IPS DF 6.9 (cell line): ENCODE measurements around the gene IMMP2L.

Experiments
- DNase-seq: peaks from one replicate; pipeline ENCODE4 v3.0.0-alpha.2; 2013; ENCODE audit warnings: low read depth, low spot score
- H3K27ac ChIP-seq: one replicate; pipeline ENCODE4 v1.5.1; 2013; ENCODE audit warnings: low read length, control low read depth
- H3K27me3 ChIP-seq: 2 replicates; pipeline ENCODE4 v1.6.1; 2013; ENCODE audit warnings: mild to moderate bottlenecking, low read length; ENCODE audit not compliant: control insufficient read depth, insufficient read depth
- H3K36me3 ChIP-seq: 2 replicates; pipeline ENCODE4 v1.6.1; 2013; ENCODE audit warnings: low read length; ENCODE audit not compliant: control insufficient read depth, insufficient read depth
- H3K4me1 ChIP-seq: 2 replicates; pipeline ENCODE4 v1.6.1; 2013; ENCODE audit warnings: low read length; ENCODE audit not compliant: control insufficient read depth, insufficient read depth
- H3K4me3 ChIP-seq: 2 replicates; pipeline ENCODE4 v1.5.1; 2013; ENCODE audit warnings: mild to moderate bottlenecking, low read length
- H3K9me3 ChIP-seq: 2 replicates; pipeline ENCODE4 v1.6.1; 2013; ENCODE audit warnings: low read length, inconsistent platforms; ENCODE audit not compliant: control insufficient read depth, insufficient read depth
- WGBS: extraction: QIAGEN DNeasy Blood & Tissue Kit; methylation state at CpG from one replicate; pipeline ENCODE4 v1.1.7; 2013; ENCODE audit warnings: mixed read lengths, missing lambda C conversion rate; ENCODE audit not compliant: insufficient read length, insufficient coverage; 5-methylcytosine and 5-hydroxymethylcytosine counted together

The IMMP2L gene

DNA sequence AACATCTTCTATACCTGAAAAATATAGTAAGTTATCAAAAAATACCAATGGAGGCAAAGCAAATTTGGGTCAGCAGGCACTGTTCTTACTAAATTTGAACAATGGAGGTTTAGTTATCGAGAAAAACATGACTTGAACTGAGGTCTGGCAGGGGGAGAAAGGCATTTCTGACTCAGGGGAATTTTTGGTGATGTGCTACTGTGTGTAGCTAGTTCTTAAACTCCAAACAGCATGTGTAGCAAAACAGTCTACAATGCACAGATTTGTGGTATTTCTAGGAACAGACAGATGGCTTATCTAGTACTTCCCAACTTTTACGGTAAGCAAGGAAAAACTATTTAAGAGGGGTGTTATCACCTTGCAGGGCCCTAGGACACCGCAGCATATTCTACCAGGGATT, 783.0 kb downstream of the IMMP2L start:
- WGBS, result no CpG with 5 or more reads among the region's 3 CpGs
- no peak for DNase-seq
- no peaks in the 10 kb centered on the region for H3K27me3 ChIP-seq

DNA sequence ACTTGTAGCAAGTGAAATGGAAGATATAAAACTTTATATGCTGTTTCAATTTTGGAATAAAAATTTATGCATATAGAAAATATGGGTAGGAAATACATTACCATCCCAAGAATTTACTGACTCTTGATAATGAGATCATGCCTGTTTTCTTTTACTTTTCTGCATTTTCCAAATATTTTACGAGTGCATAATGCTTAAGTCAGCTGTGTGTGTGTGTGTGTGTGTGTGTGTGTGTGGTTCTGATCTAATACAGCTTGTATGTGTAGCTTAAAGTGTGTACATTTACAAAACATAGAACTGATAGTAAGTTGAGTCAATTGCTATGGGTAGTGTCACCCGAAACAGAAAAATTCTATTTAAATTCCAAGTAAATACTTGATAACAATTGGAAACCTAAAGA, 787.2 kb downstream of the IMMP2L start:
- H3K27me3 ChIP-seq, result no peaks in the 10 kb centered on the region
- H3K36me3 ChIP-seq, result no peaks in the 10 kb centered on the region
- no peak for DNase-seq
- no peak overlapping the region for H3K4me3 ChIP-seq
- no CpG with 5 or more reads among the region's 2 CpGs for WGBS
- no peaks in the 10 kb centered on the region for H3K9me3 ChIP-seq
- no peaks in the 10 kb centered on the region for H3K4me1 ChIP-seq
- H3K27ac ChIP-seq, result no peak overlapping the region

More for the DNA sequence above, 783.0 kb downstream of the IMMP2L start:
- Histone ChIP-seq H3K4me3 (no peak overlapping the region), H3K36me3 (no peaks in the 10 kb centered on the region), H3K27ac (no peak overlapping the region), H3K4me1 (no peaks in the 10 kb centered on the region), H3K9me3 (no peaks in the 10 kb centered on the region)

GRCh38 chr7:110774071-110774470, 788.2 kb downstream of the IMMP2L start:
- Histone ChIP-seq H3K27me3 (no peaks in the 10 kb centered on the region), H3K4me3 (no peak overlapping the region), H3K9me3 (no peaks in the 10 kb centered on the region), H3K4me1 (no peaks in the 10 kb centered on the region), H3K36me3 (no peaks in the 10 kb centered on the region), H3K27ac (no peak overlapping the region)
- DNase-seq, result no peak
- WGBS, result no CpG with 5 or more reads among the region's 1 CpG

DNA sequence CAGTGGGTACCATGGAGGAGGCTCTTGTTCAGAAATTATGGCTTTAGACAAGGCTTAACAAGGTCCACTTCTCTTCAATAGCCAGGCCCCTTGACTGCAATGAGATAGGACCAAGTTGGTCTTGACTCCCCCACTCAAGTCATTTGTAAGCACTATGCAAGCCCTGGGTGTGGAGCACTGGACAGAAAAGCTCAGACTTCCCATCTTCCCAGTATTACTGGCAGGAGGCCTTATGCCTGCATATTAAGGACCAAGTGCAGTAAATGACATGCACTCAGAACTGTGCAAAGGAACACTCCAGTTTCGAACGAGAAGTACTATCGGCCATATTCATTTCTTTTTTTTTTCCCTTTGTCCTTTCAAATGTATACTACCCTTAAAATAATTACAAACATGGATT, 789.7 kb downstream of the IMMP2L start:
- H3K27me3 ChIP-seq, result no peaks in the 10 kb centered on the region
- no peaks in the 10 kb centered on the region for H3K36me3 ChIP-seq
- WGBS, result no CpG with 5 or more reads among the region's 3 CpGs

DNA sequence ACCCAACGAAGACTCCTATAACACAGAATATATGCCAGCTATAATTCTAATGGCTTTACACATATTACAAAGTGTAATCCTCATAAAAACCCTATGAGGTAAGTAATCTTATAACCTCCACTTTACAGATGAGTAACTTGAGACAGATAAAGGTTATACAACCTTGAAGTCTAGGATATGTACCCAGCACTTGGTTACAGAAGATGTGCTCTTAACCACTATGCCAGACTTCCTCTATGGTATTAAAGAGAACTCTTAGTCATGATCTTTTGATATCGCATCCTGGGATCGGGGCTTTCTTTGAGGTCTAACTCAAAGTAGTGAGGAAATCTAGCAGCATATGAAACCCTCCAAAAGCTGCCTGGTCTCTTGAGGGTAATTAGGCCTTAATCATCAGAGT, 790.6 kb downstream of the IMMP2L start:
- H3K4me3 ChIP-seq, result no peak overlapping the region
- DNase-seq, result no peak
- no peaks in the 10 kb centered on the region for H3K9me3 ChIP-seq
- no peaks in the 10 kb centered on the region for H3K27me3 ChIP-seq
- no peak overlapping the region for H3K27ac ChIP-seq
- 100% methylated on average over 1 of the region's 3 CpGs for WGBS
- H3K4me1 ChIP-seq, result no peaks in the 10 kb centered on the region
- H3K36me3 ChIP-seq, result no peaks in the 10 kb centered on the region

More for the DNA sequence above, 789.7 kb downstream of the IMMP2L start:
- Histone ChIP-seq H3K27ac (no peak overlapping the region), H3K4me3 (no peak overlapping the region), H3K4me1 (no peaks in the 10 kb centered on the region), H3K9me3 (no peaks in the 10 kb centered on the region)
- no peak for DNase-seq

DNA sequence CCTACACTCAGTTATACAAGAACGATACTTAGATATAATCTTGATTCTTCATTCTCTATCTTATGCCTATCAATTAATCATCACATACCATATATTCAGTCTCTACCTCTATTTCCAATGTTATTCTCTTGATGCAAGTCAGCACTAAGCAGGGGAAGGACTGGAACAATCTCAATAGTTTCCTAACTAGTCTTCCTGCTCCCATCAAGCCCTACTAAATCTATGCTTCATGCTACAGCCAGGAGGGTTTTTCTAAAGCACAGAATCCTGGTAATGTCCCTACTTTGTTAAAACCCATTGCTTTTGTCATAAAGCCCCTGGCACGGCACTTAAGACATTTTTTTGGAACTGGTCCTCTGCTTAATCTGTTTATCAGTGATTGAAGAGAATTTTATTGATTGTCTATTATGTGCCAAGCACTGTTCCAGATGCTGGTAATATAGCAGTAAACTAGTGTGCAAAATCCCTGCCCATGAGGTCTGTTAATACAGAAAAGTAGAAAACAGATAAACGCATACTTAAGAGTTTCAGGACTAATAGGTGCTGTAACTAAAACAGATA, 794.7 kb downstream of the IMMP2L start:
- 100% methylated on average over 1 of the region's 3 CpGs for WGBS
- no peak overlapping the region for H3K4me3 ChIP-seq
- no peaks in the 10 kb centered on the region for H3K9me3 ChIP-seq
- no peaks in the 10 kb centered on the region for H3K36me3 ChIP-seq
- no peak overlapping the region for H3K27ac ChIP-seq
- H3K4me1 ChIP-seq, result no peaks in the 10 kb centered on the region
- no peak for DNase-seq
- H3K27me3 ChIP-seq, result no peaks in the 10 kb centered on the region

DNA sequence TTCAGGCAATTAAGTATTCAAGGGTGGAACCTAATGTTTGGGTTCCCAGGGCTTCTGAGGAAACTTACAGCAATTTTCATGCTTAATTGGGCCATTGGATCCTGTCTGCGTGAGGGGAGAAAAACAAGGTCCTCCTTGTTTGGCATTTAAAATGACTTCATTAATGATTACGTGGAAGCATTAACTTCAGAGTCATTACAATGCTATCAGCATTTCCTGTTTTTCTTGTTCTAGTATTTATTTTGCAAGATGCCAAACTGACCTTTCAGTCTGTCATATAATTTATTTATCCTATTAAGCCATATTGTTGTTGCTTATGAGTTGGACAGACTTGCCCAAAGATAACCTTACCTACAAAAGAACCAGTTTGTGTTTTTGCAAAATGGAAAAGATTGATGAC, 795.4 kb downstream of the IMMP2L start:
- no peaks in the 10 kb centered on the region for H3K4me1 ChIP-seq
- H3K27me3 ChIP-seq, result no peaks in the 10 kb centered on the region
- no peak overlapping the region for H3K27ac ChIP-seq
- no peak for DNase-seq
- H3K4me3 ChIP-seq, result no peak overlapping the region
- no peaks in the 10 kb centered on the region for H3K9me3 ChIP-seq
- WGBS, result no CpG with 5 or more reads among the region's 2 CpGs
- H3K36me3 ChIP-seq, result no peaks in the 10 kb centered on the region

- Histone ChIP-seq H3K36me3 (no peaks in the 10 kb centered on the region), H3K27ac (no peak overlapping the region), H3K4me1 (no peaks in the 10 kb centered on the region), H3K27me3 (no peaks in the 10 kb centered on the region), H3K9me3 (no peaks in the 10 kb centered on the region), H3K4me3 (no peak overlapping the region)
- no CpG with 5 or more reads among the region's 3 CpGs for whole genome bisulfite sequencing
- DNase-seq, result no peak
Measured at GRCh38 chr7:110764852-110765251, 797.4 kb downstream of the IMMP2L start.

- WGBS, result no CpG with 5 or more reads among the region's 2 CpGs
- DNase-seq, result no peak
- Histone ChIP-seq H3K27me3 (no peaks in the 10 kb centered on the region), H3K36me3 (no peaks in the 10 kb centered on the region), H3K4me1 (no peaks in the 10 kb centered on the region), H3K4me3 (no peak overlapping the region), H3K27ac (no peak overlapping the region), H3K9me3 (no peaks in the 10 kb centered on the region)
Measured at GRCh38 chr7:110762546-110763225, 799.6 kb downstream of the IMMP2L start.

- WGBS, result no CpG with 5 or more reads among the region's 2 CpGs
- no peak for DNase-seq
Measured at GRCh38 chr7:110760341-110760740, 802.0 kb downstream of the IMMP2L start.

GRCh38 chr7:110759069-110759468, 803.2 kb downstream of the IMMP2L start:
- WGBS, result no CpG with 5 or more reads among the region's 4 CpGs
- DNase-seq, result no peak
- Histone ChIP-seq H3K27me3 (no peaks in the 10 kb centered on the region), H3K27ac (no peak overlapping the region), H3K4me3 (no peak overlapping the region), H3K9me3 (no peaks in the 10 kb centered on the region), H3K4me1 (no peaks in the 10 kb centered on the region), H3K36me3 (no peaks in the 10 kb centered on the region)

More at GRCh38 chr7:110760341-110760740, 802.0 kb downstream of the IMMP2L start:
- no peaks in the 10 kb centered on the region for H3K4me1 ChIP-seq
- H3K27me3 ChIP-seq, result no peaks in the 10 kb centered on the region
- no peaks in the 10 kb centered on the region for H3K9me3 ChIP-seq
- no peak overlapping the region for H3K4me3 ChIP-seq
- no peaks in the 10 kb centered on the region for H3K36me3 ChIP-seq
- no peak overlapping the region for H3K27ac ChIP-seq
